AG09319 (cell line): ENCODE results near the gene VSX1.

ENCODE experiments used
- DNase-seq: peaks from one replicate; pipeline ENCODE4 v3.0.0-alpha.2; 2010; ENCODE audit warnings: low read depth; ENCODE audit errors: extremely low read depth
- CTCF ChIP-seq: IDR thresholded peaks from 2 replicates; pipeline ENCODE4 v1.5.1; 2011; ENCODE audit warnings: low read depth, mild to moderate bottlenecking, inconsistent platforms, low read length, moderate library complexity

Gene VSX1

GRCh38 chr20:25054995-25055629 is 26.8 kb downstream of the VSX1 start:
- no peak for TF ChIP-seq CTCF
- DNase-seq: no peak

GRCh38 chr20:25054096-25054820 is 27.7 kb downstream of the VSX1 start:
- TF ChIP-seq CTCF: no peak

GRCh38 chr20:25053255-25054031 is 28.5 kb downstream of the VSX1 start:
- TF ChIP-seq CTCF: no peak
- DNase-seq: no peak

More at GRCh38 chr20:25054096-25054820, 27.7 kb downstream of the VSX1 start:
- DNase-seq: no peak

- TF ChIP-seq CTCF: no peak
- no peak for DNase-seq
Measured at GRCh38 chr20:25052255-25053194, 29.4 kb downstream of the VSX1 start.

DNA sequence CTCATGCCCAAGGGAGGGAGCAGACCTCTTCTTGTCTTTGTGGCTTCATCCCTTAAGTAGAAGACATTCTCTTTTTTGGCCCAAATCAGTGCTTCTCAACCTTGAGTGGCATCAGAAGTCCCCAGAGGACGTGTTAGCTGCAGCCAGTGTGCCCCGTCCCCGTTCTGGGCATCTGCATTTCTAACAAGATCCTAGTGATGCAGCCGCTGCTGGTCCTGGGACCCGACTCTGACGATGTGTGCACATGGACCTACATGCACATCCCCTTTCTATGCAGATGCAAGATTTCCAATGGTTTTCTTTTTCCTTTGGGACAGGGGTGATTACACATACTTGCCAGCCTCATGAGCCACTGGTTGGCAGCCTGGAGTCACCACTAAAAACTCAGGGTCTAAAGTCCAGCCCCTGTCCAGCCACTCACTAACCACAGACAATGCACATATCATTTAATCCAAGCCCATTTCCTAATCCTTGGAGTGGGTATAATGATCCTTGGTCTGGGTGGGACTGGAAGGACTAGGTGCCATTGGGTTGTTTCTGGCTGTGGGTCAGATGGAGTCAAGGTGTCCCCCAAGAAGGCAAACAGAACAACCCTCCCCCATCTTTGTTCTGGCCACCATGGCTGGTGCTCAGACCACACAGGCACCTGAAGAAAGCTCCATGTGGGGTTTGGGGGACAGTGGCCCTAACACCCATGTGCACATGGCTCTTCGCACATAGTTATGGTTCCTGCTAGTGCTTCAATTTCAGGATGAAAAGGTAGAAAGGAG is 30.4 kb downstream of the VSX1 start:
- DNase-seq: no peak
- no peak for TF ChIP-seq CTCF
